Midbrain (tissue), 1 donor: ENCODE data around the gene CDK5RAP1.
"Not testable (repeated sequence)": the region's sequence is repeated elsewhere in the genome, so short reads cannot be mapped to it uniquely, and the experiment has no call there.

Experiments
- DNase-seq: peaks from one replicate; lab custom pipeline; 2025; lab: John Stamatoyannopoulos, UW

CDK5RAP1 gene

GRCh38 chr20:33419140-33419974, 18.0 kb upstream of the CDK5RAP1 start:
- DNase-seq, result no peak

- no peak for DNase-seq
Observed at GRCh38 chr20:33418033-33418432, 16.7 kb upstream of the CDK5RAP1 start.

GRCh38 chr20:33415948-33416347, 14.6 kb upstream of the CDK5RAP1 start:
- DNase-seq, result peak; percentile 65

- DNase-seq, result no peak
Observed at GRCh38 chr20:33412484-33412838, 11.1 kb upstream of the CDK5RAP1 start.

- no peak for DNase-seq
Observed at GRCh38 chr20:33411711-33412483, 10.6 kb upstream of the CDK5RAP1 start.

- DNase-seq, result no peak
Observed at GRCh38 chr20:33411242-33411641, 9.9 kb upstream of the CDK5RAP1 start.

- DNase-seq, result no peak
Observed at GRCh38 chr20:33410081-33410742, 8.9 kb upstream of the CDK5RAP1 start.

GRCh38 chr20:33408716-33409654, 7.7 kb upstream of the CDK5RAP1 start:
- no peak for DNase-seq

- DNase-seq, result no peak
Observed at GRCh38 chr20:33408313-33408712, 7.0 kb upstream of the CDK5RAP1 start.

- no peak for DNase-seq
Observed at GRCh38 chr20:33407796-33408195, 6.5 kb upstream of the CDK5RAP1 start.

- no peak for DNase-seq
Observed at GRCh38 chr20:33407251-33407650, 5.9 kb upstream of the CDK5RAP1 start.

- DNase-seq, result no peak
Observed at GRCh38 chr20:33404281-33404680, 3.0 kb upstream of the CDK5RAP1 start.

GRCh38 chr20:33401921-33402369, 626 bp upstream of the CDK5RAP1 start:
- DNase-seq, result no peak

- no peak for DNase-seq
Observed at GRCh38 chr20:33400812-33401183, 521 bp downstream of the CDK5RAP1 start.

- DNase-seq, result no peak
Observed at GRCh38 chr20:33399924-33400323, 1.4 kb downstream of the CDK5RAP1 start.

- no peak for DNase-seq
Observed at GRCh38 chr20:33394718-33395117, 6.6 kb downstream of the CDK5RAP1 start.

- no peak for DNase-seq
Observed at GRCh38 chr20:33393609-33394008, 7.7 kb downstream of the CDK5RAP1 start.

- no peak for DNase-seq
Observed at GRCh38 chr20:33391722-33392415, 9.4 kb downstream of the CDK5RAP1 start.

- not testable (repeated sequence) for DNase-seq
Observed at GRCh38 chr20:33389326-33389725, 12.0 kb downstream of the CDK5RAP1 start.

- no peak for DNase-seq
Observed at GRCh38 chr20:33388268-33388667, 13.1 kb downstream of the CDK5RAP1 start.

- no peak for DNase-seq
Observed at GRCh38 chr20:33387177-33387576, 14.1 kb downstream of the CDK5RAP1 start.
